ENCODE data around the gene IL11. TPM values are rescaled to one million over a fixed set of nuclear protein-coding genes. Genes with fewer than 3 reads are reported as not detected.

Gene IL11
- total and polyA plus RNA-seq, 2 of the 8 experiments (the other 6 are each of a cell fraction or from before 2014, with no cell fraction given), result 1.7 to 2.8 TPM

- TF ChIP-seq, protein P1, sequence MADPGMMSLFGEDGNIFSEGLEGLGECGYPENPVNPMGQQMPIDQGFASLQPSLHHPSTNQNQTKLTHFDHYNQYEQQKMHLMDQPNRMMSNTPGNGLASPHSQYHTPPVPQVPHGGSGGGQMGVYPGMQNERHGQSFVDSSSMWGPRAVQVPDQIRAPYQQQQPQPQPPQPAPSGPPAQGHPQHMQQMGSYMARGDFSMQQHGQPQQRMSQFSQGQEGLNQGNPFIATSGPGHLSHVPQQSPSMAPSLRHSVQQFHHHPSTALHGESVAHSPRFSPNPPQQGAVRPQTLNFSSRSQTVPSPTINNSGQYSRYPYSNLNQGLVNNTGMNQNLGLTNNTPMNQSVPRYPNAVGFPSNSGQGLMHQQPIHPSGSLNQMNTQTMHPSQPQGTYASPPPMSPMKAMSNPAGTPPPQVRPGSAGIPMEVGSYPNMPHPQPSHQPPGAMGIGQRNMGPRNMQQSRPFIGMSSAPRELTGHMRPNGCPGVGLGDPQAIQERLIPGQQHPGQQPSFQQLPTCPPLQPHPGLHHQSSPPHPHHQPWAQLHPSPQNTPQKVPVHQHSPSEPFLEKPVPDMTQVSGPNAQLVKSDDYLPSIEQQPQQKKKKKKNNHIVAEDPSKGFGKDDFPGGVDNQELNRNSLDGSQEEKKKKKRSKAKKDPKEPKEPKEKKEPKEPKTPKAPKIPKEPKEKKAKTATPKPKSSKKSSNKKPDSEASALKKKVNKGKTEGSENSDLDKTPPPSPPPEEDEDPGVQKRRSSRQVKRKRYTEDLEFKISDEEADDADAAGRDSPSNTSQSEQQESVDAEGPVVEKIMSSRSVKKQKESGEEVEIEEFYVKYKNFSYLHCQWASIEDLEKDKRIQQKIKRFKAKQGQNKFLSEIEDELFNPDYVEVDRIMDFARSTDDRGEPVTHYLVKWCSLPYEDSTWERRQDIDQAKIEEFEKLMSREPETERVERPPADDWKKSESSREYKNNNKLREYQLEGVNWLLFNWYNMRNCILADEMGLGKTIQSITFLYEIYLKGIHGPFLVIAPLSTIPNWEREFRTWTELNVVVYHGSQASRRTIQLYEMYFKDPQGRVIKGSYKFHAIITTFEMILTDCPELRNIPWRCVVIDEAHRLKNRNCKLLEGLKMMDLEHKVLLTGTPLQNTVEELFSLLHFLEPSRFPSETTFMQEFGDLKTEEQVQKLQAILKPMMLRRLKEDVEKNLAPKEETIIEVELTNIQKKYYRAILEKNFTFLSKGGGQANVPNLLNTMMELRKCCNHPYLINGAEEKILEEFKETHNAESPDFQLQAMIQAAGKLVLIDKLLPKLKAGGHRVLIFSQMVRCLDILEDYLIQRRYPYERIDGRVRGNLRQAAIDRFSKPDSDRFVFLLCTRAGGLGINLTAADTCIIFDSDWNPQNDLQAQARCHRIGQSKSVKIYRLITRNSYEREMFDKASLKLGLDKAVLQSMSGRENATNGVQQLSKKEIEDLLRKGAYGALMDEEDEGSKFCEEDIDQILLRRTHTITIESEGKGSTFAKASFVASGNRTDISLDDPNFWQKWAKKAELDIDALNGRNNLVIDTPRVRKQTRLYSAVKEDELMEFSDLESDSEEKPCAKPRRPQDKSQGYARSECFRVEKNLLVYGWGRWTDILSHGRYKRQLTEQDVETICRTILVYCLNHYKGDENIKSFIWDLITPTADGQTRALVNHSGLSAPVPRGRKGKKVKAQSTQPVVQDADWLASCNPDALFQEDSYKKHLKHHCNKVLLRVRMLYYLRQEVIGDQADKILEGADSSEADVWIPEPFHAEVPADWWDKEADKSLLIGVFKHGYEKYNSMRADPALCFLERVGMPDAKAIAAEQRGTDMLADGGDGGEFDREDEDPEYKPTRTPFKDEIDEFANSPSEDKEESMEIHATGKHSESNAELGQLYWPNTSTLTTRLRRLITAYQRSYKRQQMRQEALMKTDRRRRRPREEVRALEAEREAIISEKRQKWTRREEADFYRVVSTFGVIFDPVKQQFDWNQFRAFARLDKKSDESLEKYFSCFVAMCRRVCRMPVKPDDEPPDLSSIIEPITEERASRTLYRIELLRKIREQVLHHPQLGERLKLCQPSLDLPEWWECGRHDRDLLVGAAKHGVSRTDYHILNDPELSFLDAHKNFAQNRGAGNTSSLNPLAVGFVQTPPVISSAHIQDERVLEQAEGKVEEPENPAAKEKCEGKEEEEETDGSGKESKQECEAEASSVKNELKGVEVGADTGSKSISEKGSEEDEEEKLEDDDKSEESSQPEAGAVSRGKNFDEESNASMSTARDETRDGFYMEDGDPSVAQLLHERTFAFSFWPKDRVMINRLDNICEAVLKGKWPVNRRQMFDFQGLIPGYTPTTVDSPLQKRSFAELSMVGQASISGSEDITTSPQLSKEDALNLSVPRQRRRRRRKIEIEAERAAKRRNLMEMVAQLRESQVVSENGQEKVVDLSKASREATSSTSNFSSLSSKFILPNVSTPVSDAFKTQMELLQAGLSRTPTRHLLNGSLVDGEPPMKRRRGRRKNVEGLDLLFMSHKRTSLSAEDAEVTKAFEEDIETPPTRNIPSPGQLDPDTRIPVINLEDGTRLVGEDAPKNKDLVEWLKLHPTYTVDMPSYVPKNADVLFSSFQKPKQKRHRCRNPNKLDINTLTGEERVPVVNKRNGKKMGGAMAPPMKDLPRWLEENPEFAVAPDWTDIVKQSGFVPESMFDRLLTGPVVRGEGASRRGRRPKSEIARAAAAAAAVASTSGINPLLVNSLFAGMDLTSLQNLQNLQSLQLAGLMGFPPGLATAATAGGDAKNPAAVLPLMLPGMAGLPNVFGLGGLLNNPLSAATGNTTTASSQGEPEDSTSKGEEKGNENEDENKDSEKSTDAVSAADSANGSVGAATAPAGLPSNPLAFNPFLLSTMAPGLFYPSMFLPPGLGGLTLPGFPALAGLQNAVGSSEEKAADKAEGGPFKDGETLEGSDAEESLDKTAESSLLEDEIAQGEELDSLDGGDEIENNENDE (IDR thresholded peaks at IDR 0.05; ENCODE audit: insufficient replicate concordance, low read length), result no peak
- no peak for TF ChIP-seq EGR1 (IDR thresholded peaks at IDR 0.05; ENCODE audit: borderline replicate concordance, low read depth, low read length)
- TF ChIP-seq CBX8 (IDR thresholded peaks at IDR 0.05; ENCODE audit: borderline replicate concordance, low read depth, low read length), result no peak
- TF ChIP-seq, protein P2, sequence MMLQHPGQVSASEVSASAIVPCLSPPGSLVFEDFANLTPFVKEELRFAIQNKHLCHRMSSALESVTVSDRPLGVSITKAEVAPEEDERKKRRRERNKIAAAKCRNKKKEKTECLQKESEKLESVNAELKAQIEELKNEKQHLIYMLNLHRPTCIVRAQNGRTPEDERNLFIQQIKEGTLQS (IDR thresholded peaks at IDR 0.05; ENCODE audit: insufficient read depth, low read depth, low read length), result no peak
- TF ChIP-seq KDM1A (IDR thresholded peaks at IDR 0.05; ENCODE audit: borderline replicate concordance, low read length), result no peak
- no peak for TF ChIP-seq RFX5 (IDR thresholded peaks at IDR 0.05; ENCODE audit: borderline replicate concordance, low read depth, low read length)
- no peak for TF ChIP-seq RBBP5 (IDR thresholded peaks at IDR 0.05; ENCODE audit: borderline replicate concordance, low read depth, low read length)
- TF ChIP-seq KDM5A (IDR thresholded peaks at IDR 0.05; ENCODE audit: low read length), result no peak
- TF ChIP-seq SP2 (IDR thresholded peaks at IDR 0.05; ENCODE audit: low read length), result no peak
These were observed 20.2 kb upstream of the IL11 start (continued) for GRCh38 chr19:55390461-55390880.
